SW480 (cell line): Measurements from ENCODE around the gene TNS1.

ENCODE experiments used
- DNase-seq: peaks from one replicate; pipeline ENCODE4 v3.0.0-alpha.2; 2016; ENCODE audit warnings: low spot score

The TNS1 gene

DNA sequence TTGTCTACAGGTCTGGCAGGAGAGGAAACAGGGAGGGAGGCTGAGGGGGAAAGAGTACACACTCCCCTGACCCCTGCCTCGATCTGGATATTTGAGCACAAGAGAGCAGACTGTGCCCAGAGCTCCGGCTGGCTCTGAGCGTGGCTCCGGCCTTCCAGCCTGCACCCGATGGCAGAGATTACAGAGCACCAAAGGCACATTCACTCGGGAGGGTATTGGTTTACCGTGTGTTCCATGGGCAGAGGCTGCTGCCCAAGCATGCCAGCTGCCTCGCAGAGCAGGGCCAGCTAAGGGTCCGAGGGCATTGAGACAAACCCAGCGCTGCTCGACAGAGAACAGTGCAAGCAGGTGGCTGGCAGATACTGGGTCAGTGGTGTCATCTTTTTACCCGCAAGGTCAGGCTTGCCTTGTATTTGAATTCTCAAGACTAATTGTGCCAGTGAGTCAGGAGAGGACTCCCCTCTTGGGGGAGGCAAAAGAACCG lies 132.2 kb downstream of the TNS1 start:
- DNase-seq = no peak

DNA sequence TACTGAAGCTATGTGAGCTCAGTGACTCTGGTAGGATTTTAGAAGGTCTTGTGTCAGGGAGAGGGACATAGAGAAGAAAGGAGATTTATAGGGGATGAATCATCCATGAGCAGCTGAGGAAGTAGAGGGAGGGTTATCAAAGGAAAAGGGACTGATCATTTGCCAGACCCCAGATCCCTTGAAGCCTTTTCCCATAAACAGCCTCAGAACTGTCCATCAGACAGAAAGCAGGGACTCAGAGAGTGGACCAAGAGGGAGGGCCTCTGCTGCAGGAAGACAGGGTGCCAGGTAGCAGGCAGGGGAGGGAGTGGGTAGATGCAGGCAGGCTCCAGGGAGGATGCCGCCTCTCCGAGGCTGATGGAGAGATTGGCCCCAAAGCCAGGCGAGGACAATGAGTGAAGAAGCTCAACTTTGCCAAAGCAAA lies 133.9 kb downstream of the TNS1 start:
- DNase-seq = peak; percentile 41

DNA sequence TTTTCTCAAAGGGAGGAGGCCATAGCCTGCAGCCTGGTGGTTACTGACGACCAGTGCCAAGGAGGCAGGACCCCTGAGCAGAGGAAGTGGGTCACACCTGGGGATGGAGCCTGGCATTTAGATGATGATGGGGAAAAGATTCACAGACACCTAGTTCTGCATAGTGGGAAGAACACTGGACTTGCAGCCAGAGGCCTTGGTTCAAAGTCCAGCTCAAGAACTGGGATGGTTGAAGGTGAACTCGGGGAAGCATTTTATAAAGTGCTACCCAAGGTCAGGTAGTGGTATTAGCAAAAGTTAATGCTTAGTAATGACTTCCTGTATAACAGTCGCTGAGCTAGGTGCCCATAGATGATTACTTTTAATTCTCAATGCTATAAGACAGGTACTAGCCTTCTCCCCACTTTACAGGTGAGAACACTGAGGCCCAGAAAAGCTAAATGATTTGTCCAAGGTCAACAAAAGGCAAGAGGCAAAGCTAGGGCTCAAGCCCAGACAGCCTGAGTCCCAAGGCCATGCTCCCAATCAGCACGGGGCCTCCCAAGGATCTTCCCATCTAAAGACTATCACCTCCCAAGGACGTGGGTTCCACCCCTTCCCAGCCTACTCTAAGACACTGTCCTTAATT lies 134.4 kb downstream of the TNS1 start:
- no peak for DNase-seq

DNA sequence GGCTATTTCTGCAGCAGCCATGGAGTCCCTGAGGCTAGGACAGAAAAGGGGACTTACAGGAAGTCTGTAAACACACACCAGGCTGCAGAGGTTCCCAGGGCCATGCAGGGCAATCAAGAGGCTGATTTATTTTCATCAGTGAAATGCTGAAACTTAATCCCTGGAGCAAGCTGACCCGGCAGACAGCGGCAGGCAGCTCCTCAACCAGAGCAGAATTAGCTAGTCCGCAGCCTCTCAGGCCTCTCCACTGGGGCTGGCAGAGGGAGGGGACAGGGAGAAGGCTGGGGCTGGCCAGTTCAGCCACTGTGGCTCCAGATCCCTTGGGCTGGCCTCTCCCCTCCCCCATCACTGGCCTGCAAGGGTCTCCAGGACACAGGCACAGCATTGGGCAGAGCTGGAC lies 136.3 kb downstream of the TNS1 start:
- DNase-seq = no peak

DNA sequence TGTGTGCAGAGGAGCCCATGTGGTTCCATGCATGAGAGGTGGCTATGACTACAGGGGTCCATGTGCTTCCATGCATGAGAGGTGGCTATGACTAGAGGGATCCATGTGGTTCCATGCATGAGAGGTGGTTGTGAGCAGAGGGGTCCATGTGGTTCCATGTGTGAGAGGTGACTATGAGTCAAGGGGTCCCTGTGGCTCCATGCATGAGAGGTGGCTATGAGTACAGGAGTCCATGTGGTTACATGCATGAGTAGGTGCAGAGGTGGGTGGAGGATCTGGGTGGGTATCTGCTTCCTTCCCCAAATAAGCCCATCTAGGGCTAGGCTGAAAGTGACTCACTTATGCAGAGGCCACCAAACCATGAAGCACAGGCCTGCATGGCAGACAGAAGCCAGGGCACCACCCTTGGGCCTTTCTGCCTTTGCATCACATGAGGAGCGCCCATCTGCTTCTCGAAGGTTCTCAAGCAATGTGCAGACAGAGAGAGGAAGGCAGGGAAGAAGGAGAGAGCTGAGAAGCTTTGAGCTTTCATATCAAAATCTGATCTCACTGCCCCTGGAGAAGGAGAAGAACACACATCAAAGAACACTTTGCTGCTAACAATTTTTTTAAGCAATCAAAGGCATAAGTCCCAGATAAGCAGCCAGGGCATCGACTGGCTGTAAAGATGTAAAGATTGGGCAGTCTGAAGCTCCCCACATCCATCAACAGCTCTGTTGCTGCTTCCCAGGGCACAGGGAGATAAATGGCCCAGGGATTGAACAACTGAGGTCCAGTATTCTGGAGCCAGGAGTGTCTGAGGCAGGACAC lies 137.6 kb downstream of the TNS1 start:
- no peak for DNase-seq

DNA sequence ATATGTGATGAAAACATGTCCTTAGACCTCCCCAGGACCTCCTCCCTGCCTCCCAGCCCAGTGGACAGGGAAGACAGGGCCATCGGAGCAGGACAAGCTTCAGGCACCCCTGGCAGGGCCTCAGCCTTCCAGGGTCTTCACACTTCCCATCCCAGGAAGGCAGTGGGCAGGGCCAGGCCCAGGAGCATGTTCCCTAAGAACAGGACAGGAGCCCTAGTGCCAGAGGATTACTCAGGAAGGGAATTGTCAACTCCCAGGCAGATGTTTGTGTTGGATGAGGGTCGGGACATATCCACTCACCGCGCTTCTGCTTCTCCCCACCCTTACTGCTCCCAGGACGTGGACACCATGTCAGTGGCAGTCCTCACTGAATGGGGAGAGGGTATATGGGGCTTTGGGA lies 138.9 kb downstream of the TNS1 start:
- DNase-seq = no peak

DNA sequence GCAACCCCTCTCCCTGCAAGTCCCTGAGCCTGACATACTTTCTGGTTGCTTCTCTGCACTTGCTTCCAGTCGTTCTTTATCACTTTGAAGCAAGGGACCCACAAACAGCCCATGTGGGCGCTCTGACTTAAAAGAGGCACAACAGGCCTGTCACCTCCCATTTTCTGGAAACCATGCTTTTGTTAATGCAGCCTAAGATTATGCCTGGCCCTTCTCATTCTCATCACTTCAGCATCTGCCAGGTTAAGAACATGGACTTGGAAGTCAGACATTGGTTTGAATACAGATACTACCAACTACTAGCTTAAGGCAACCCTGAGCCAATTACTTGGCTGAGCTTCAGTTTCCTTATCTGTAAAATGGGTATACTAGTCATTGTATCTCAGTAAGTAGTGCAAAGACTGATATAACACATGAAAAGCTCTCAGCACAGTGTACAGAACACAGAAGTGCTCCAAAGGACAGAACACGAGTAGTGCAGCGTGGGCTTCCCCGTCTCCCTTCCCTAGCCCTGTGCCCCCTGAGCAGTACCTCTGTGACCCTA lies 141.4 kb downstream of the TNS1 start:
- DNase-seq = no peak

DNA sequence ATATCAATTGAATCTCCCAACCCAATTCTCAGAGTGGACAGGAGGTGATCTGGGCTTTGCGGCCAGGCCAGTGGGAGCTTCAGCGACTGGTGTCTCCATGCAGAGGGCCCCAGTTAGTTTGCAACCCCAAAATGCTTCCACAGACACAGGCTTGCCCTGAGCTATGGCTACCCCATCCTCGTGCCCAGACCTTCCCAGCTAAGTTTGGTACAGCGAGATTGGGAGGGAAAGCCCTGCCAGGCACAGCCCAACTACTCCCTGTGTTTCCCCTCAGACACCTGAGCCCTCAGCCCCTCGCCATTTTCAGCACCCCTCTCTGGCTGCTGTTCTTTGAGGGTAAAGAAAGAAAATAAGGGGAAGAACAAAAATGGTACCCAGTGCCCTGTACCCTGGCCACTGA lies 142.9 kb downstream of the TNS1 start:
- no peak for DNase-seq

DNA sequence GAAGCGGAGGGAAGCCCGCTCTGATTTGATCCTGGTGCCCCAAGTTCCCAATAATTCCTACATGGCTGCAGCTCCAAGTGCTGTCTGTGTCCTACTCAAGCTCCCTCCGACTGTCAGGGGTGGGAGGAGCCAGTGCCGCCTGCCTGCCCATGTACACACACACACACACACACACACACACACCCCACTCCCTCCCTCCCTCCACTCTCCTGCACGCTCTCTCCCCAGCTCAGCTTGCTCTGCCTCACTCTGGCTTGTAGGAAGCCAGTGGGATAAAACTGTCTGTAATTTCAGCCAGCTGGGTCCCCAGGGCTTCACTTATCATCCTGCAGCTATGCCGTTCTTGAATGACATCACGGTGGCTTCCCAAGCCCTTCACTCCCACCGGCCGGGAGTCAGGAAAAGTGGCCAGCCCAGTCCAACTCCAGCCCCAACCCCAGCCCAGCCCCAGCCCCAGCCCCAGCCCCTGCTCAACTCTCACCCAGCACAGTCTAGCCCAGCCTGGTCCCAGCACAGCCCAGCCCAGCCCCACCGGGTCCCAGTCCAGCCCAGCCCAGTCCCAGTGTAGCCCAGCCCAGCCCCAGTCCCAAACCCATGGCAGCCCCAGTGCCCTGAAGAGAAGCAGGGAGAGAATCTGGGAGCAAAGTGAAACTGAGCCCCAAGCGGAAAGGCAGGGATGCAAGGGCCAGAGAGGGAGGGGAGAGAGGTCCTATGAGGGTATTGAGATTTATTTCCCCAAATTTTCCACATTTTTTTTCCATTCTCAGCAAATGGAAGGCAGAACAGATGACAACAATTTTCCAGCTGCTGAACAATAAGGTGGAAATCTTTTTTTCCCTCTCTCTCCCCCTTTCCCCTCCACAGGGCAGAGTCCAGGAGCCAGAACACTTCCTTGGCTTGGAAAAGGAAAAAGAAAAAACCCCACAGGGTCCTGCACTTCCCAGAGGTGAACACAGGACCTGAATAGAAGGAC lies 144.0 kb downstream of the TNS1 start:
- peak; percentile 27 for DNase-seq

DNA sequence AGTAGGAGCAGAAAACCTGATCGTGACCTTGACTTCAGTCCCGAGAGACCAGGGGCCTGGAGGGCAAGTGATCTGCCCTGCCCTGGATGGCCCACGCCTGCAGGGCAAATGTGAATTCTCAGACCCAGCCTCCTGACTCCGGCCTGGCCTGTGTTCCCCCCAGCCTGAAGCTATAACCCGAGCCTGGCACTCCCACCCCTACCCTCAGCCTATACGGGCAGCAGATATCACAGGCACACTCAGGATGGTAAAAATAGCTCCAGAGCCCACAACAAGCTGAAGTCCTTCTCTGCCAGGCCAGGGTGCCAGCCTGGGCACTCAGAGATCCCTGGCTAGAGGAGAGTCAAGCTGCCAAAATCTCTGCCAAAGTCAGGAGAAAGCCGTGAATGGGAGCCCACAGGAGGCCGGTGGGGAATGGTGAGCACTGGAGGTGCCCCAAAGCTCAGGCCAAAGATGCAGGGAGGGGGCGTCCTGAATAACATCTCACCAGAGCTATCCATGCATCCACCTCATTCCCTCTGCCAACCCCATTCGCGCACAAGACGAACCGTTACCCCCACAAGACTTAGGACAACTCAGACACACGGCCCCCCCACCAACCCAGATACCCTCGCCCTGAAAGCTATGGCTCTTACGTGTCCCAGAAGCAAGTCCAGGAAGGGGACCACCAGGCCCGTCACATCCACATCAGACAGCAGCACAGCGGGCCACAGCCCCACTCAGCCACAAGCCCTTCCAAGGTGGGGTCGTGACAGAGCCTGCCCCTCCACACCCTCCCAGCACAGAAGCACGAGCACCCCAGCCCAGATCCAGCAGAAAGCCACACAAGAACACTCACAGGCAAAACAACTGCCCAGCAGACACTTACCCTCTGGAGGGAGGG lies 144.9 kb downstream of the TNS1 start:
- no peak for DNase-seq

DNA sequence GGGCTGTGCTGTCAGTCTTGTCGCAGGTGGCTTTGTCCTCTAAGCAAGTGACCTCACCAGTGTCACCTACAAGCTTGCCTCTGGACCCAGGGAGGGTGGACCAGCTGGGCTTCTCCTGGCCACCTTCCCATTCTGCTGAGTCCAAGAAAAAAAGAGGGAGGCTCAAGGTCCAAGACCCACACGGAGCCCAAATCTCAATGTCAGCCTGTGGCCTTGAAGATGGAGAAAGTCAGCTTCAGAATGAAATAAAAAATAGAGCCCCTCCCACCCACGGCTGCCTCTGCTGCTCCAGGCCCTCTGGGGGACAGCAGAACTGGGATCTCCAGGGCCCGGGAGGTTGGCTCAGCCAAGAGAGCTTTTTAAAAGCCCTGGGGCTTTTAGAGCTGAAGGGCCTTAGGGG lies 145.9 kb downstream of the TNS1 start:
- DNase-seq = no peak

DNA sequence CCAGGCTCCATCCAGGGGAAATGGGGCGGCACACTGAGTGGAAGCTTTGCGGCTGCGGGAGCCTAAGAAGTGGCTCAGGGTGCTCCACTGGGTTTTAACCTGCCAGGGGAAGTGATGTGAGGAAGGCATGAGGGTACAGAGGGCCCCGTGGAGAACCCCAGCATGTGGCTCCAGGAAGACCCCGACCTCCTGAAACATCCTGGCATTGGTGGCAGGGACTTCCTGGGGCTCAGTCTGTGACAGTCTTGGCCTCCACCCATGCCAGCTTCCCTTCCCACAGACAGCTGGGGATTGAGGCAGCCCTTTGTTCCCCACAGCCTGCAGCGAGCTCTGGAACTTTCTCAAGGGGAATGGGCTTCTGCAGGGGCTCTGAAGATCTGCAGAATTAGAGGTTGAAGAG lies 146.6 kb downstream of the TNS1 start:
- DNase-seq = no peak

DNA sequence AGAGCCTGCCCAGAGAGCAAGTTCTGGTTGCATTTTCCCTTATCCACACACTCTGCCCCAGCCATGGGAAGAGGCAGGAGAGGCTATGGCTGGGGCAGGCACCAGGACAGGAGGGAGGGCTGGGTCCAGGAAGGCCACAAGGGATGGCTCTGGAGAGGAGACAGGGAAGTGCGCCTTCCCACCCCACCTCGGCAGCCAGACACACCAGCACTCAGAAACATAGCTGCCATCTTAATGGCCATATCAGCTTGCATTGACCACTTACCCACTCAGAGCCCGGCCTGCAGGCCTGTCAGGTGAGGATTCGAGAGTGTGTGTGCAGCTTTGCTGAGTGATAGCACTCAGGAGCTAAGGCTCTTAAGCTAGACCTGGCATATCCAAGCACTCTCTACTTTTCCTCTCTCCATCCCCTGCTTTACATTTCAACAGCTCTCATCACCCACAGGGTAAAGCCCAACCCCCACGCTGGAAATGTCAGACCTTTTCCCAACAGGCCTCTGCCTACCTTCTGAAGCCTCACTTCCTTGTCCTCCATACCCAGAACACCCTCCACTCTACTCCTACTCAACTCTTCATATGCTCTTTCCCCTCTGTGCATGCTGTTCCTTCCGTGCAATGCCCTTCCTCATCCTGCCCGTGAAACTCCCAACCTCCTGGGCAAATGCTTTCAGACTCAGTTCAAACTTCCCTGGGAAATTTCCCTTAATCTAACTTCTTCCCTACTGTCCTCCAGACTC lies 147.9 kb downstream of the TNS1 start:
- no peak for DNase-seq

DNA sequence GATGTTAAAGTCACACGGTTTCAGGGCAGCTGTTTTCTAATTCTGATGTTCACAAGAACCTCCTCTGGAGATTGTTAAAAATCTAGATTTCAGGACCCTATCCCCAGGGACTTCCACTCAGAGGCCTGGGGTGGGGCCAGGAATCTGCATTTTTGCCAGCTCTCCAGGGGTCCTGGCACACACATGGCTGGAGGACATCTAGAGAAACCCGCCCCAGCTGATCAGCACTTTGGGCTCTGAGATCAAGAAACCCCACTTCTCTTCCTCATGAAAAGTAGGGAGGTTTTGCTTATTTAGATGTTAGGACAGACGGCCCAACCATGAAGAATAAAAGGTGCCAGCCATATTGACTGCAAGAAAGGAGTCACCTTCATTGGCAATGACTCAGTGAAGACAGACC lies 148.8 kb downstream of the TNS1 start:
- no peak for DNase-seq

DNA sequence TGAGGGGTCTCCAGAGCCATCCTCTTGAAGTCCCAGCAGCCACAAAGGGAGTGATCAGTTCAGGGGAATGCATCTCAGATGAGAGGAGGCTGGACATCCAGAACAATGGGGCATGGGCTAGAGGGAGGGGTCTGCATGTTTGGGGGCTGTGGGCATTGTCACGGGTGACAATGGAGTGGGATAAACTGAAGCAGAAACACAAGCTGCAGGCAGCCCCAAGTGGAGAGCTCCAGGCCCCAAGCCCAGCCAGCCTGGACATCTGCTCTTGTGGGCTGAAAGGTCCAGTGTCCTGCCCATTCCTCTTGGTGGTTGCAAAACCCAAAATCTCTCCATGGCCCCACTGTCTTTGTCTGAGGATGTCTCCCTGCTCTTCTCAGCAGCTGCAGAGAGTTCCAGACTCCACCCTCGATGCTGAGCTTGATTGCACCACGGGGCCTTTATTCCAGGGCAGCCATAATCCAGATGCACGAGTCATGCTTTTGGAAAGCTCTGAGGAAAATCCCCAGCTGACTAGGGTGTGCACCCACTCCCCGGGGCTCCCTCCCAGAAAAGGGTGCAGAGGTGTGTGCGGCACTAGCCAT lies 149.4 kb downstream of the TNS1 start:
- DNase-seq = no peak

DNA sequence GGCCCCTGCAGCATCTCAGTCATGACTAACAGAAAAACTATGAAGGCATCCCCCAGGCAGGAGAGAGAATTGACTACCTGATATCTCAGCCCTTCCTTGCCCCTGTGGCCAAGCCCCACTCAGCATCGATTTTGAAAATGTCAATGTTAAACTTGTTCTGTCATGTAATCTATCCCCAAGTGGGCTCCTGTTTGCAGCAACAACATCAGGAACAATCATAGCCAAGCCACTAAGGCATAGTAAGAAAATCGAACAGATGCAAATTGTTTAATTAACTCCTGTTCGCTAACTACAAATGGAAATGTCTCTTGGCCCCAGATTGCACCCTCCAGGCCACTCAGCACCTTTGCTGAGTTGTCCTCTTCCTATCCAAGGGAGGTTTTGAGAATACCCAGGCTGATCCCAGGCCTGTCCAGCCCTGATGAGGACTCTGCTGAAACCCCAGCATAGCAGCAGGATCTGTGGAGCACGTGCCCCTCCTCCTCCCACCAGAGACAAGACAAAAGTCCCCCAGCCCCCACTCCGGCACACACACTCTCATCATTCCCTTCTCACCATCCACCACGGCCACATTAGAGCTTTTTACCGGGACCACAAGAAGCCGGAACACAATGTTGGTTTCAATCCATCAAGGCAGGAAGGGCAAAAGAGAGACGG lies 150.1 kb downstream of the TNS1 start:
- no peak for DNase-seq

DNA sequence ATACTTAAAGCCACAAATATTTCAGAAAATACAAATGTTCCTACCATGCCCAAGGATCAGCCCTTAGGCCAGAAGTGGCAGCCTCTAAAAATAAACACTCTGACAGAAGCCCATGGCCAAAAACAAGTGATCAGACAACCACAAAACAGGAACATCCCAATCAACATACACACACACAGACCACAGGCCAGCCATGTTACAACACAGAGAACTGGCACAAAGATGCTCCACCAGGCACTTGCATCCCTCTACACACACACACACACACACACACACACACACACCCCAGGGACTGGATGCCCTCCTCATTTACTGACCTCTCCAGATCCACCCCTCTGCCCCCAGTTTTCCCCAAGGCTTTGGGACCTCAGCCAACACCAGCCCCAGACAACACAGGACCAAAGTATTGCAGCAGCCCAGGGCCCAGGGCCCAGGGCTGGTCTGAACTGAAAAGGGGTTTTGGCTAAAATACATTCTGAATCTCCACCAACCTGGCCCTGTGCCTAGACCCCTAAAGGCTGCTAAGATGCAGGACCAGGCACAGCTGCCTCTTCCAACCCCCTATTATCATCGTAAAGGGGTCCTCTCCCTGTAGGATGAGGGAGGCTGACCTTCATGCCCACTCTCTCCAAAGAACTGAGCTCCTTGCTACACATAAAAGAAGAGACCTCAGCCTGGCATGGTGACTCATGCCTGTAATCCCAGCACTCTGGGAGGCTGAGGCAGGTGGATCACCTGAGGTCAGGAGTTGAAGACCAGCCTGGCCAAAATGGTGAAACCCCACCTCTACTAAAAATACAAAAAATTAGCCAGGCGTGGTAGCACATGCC lies 151.4 kb downstream of the TNS1 start:
- DNase-seq = peak; percentile 14

DNA sequence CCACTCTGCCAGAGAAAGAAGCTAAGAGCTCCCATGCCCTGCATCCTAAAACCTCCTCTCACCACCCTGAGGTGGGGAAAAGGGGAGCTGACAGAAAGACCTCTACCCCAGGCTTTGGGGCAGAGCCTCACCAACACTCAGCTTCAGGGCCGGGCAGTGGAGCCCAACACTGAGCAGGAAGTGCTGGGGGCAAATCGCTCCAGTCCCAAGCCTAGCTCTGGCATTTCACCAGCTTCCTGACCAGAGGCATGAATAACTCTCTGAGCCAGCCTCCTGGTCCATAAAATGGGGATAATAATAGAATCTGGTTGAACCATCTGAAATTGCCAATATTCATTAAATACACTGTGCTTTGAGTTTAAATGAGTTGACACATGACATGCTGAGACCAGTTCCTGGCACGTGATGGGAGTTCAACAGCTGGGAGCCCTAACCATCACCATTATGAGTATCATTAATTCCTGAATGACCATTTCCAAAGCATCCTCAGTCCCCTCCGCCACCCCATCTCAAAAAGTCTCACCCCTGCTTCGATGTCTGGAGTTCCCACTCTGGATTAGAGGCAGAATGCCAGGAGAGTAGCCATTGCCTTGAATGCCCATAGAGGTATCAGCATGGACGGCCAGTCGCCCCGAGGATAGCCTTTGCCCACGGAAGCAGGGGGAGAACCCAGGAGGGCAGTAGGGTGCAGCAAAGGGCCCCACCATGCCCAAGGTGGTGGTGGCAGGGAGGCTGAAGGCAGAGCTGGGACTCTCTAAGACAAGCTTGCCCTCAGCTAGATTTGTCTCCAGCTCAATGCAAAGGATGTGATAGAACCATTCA lies 153.4 kb downstream of the TNS1 start:
- no peak for DNase-seq
